HG02981 (cell line): Measurements from ENCODE around the gene RNF32.

Experiments
- ATAC-seq: cut with Tn5 transposase; IDR thresholded peaks from one replicate; pipeline ENCODE4 v1.9.1; 2021; ENCODE audit warnings: mild to moderate bottlenecking, moderate library complexity; ENCODE audit not compliant: unreplicated experiment

RNF32 gene

GRCh38 chr7:156640257-156640948, at the start of gene RNF32:
TSS of gene RNF32 (plus strand) at chr7:156640774. CDS start at chr7:156643878, 3,104 bp downstream.
- ATAC-seq = peak; percentile 80

- no peak for ATAC-seq
Measured at GRCh38 chr7:156592155-156592884, 48.3 kb upstream of the RNF32 start.

- no peak for ATAC-seq
Measured at GRCh38 chr7:156594283-156595080, 46.1 kb upstream of the RNF32 start.

- no peak for ATAC-seq
Measured at GRCh38 chr7:156600496-156600895, 40.1 kb upstream of the RNF32 start.

GRCh38 chr7:156602283-156602682, 38.3 kb upstream of the RNF32 start:
- ATAC-seq = no peak

GRCh38 chr7:156603011-156603410, 37.6 kb upstream of the RNF32 start:
- no peak for ATAC-seq

GRCh38 chr7:156603629-156604028, 36.9 kb upstream of the RNF32 start:
- no peak for ATAC-seq

GRCh38 chr7:156604311-156604710, 36.3 kb upstream of the RNF32 start:
- no peak for ATAC-seq

GRCh38 chr7:156604836-156605695, 35.5 kb upstream of the RNF32 start:
- no peak for ATAC-seq

GRCh38 chr7:156606135-156606534, 34.4 kb upstream of the RNF32 start:
- ATAC-seq = no peak

GRCh38 chr7:156606691-156607331, 33.8 kb upstream of the RNF32 start:
- no peak for ATAC-seq

GRCh38 chr7:156607332-156608172, 33.0 kb upstream of the RNF32 start:
- no peak for ATAC-seq

GRCh38 chr7:156608173-156608478, 32.4 kb upstream of the RNF32 start:
- no peak for ATAC-seq

GRCh38 chr7:156609010-156609877, 31.3 kb upstream of the RNF32 start:
- no peak for ATAC-seq

GRCh38 chr7:156610130-156610529, 30.4 kb upstream of the RNF32 start:
- ATAC-seq = no peak

GRCh38 chr7:156610601-156611000, 30.0 kb upstream of the RNF32 start:
- no peak for ATAC-seq

- no peak for ATAC-seq
Measured at GRCh38 chr7:156611014-156612010, 29.3 kb upstream of the RNF32 start.
